ENCODE measurements around the gene MRPL38.
"Not testable (repeated sequence)": the region's sequence is repeated elsewhere in the genome, so short reads cannot be mapped to it uniquely, and the experiment has no call there.

The MRPL38 gene

DNA sequence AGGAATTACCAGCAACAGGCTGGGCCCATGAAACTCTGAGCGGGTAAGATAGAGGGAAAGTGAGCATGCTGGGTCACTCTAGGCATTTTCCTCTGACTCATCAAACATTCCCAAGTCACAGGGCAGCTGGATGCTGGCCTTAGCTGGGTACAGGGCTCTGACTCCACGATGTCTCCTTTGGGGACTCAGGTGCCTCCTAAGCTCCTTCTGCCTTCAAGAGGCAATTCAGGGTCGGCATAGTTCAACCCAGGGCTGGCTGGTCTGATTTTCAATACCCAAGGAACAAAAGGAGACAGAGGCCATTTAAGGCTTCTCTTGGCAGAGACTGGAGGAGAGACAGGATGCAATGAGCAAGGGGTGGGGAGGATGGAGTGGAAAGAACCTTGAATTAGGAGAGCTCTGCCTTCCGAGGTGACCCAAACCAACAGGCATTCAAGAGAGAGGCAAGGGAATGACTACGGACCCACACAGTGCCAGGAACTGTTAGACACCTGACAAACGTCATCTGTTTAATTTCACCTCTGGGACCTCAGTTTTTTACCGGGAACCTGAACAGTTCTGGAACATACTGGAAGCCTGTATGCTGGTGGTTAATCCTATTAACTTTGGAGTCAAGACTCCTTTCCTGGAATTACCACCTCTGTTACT lies 50.5 kb downstream of the MRPL38 start:
- peak; percentile 79 for DNase-seq (ENCODE audit: low spot score)

DNA sequence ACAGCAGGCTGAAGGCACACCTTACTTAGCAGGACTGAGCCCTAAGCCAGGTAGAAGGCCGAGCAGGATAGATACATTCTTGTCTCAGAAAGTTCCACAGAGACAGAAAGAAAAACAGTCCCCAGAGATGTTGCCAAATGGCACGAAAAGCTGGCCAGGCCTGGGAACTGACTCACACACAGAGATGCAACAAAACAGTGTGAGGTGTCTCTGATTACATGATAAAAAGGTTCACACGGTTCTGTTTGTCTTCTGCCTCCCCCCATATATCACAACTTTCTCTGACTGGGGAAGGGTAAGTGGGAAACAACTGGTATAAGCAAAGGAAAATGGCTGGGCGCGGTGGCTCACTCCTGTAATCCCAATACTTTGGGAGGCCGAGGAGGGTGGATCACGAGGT lies 51.3 kb downstream of the MRPL38 start:
- peak; percentile 60 for DNase-seq (ENCODE audit: low spot score)

DNA sequence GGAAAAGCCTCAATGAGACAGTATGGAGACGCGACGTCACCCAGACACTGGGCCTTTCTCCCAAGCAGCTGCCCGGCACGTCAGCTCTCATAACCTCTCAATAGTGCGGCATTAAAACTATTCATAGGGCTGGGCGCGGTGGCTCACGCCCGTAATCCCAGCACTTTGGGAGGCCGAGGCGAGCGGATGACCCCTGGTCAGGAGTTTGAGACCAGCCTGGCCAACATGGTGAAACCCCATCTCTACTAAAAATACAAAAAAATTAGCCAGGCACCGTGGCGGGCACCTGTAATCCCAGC lies 53.0 kb downstream of the MRPL38 start:
- not testable (repeated sequence) for DNase-seq (ENCODE audit: low spot score)

DNA sequence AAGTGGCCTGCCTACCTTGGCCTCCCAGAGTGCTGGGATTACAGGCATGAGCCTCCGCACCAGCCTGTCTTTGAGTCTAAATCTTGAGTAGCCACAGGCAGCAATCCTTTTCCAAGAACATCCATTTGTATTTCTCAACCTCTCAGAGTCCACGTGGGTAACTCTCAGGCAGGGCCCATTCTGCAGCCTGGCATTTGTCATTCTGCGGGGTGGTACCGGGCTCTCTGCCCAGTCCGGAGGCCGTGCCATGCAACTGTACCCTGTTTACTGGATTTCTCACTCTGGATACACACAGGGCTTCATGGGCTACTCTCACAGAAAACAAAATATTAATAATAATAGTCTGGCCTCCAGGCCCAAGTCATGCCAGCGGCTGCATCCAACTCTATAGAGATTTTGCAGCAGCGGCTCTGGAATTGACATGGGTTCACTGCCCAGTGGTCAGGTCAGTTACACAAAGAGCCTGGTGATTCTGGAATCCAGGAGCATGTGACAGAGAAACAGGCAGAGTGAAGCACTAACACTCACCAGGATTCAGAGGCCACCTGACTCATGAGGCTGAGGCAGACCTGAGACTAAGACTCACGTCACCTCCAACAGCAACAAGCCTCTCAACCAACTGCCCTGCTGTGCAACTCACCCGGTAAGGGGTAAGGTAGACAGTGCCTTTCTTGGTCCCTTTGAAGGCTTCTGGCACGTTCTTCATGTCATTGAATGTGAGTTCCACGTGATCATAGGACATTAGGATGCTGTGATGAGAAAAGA lies 53.6 kb downstream of the MRPL38 start:
- DNase-seq (ENCODE audit: low spot score), result no peak

DNA sequence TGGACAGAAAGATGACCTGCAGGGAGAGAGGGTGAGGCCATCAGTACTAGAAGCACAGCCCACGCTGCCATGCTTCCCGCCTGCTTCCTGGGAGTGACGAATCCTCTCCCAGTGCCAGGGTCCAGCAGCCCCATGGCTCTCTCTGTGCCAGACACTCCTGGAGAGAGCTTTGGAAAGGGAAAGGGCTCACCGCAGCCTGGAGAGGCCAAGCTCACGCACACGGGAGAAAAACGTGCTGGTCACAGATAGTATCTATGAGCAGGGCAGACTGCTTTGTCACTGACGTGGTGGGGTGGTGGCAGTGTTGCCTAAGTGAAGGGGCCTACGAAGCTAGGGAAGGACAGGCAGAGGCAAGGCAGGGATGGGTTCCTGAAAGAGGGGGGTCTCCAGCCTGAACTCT lies 55.0 kb downstream of the MRPL38 start:
- no peak for DNase-seq (ENCODE audit: low spot score)

DNA sequence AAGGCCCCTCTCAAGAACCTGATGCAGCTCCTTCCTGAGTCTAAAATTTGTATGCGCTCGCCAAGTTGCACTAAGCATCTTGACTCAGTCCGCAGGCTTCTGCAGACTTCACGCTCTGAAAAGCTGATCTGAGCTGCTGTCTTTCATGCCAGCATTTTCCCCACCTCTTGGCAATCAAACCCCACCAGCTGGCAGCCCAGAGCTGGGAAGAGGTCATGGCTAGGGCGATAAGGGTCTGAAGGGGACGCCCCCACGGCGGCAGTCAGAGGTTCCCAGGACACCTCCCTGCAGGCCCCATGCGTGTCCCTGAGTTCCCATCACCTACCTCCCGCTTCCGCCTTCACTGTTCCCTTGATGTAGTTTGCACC lies 55.4 kb downstream of the MRPL38 start:
- DNase-seq (ENCODE audit: low spot score), result no peak
